ENCODE results near the gene ZEB2. TPM values are rescaled to one million over a fixed set of nuclear protein-coding genes. Genes with fewer than 3 reads are reported as not detected.

ZEB2 gene
- total RNA-seq, 4 donors from 2014 or later: 168 to 344 (median 251) TPM

- no peak for ATAC-seq (ENCODE audit: low FRiP score)
- no peak for TF ChIP-seq CTCF (IDR thresholded peaks at IDR 0.05)
- no peak for DNase-seq (ENCODE audit: low spot score)
Observed at GRCh38 chr2:144419218-144419617, 100.7 kb downstream of the ZEB2 start.

GRCh38 chr2:144415386-144415785 lies 104.5 kb downstream of the ZEB2 start:
- no peak for TF ChIP-seq CTCF (IDR thresholded peaks at IDR 0.05)
- DNase-seq (ENCODE audit: low spot score): no peak
- peak; percentile 34 for ATAC-seq (ENCODE audit: low FRiP score)

DNA sequence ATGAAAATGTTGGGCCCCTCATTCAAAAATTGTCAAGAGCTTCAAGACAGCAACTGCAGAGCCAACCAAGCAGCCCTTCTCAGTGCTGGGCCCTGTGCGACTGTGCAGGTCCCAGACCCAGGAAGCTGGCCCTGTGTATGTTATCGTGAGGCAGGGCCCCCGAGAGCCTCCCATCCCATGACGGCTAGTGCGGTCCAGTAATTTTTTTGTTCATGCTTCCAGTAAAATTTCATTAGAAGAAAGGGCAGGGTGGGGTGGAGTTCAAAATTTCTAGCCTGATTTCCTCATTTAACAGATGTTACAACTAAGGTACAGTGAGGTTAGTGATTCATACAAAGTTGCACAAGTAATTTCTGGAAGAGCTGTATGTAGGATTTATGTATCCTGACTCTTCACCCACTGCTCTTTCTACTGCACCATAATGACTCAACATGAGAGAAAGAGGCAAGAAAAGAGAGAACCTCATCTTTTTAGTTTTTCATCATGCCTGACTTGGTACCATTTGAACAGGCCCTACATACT lies 105.5 kb downstream of the ZEB2 start:
- DNase-seq (ENCODE audit: low spot score): no peak
- TF ChIP-seq CTCF (IDR thresholded peaks at IDR 0.05): no peak
- peak; percentile 91 for ATAC-seq (ENCODE audit: low FRiP score)

DNA sequence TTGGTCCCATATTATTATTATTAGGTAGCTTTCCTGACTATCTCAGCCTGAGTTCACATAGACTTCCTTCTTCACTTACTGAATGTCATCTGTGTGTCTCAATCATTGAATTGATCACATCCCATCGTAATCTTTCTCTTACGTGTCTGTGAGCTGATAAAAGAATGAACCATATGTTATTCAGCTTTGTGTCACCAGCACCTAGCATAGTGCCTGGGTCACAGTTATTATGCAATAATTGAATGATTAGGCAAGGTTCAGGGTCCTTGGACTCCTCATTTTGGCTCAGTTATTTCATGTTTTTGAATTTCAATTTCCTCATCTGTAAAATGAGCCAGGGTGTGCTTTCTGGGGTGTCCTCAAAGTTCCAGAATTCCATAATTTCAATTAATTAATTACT lies 107.2 kb downstream of the ZEB2 start:
- ATAC-seq (ENCODE audit: low FRiP score) (no peak), DNase-seq (ENCODE audit: low spot score) (no peak)
- no peak for TF ChIP-seq CTCF (IDR thresholded peaks at IDR 0.05)

DNA sequence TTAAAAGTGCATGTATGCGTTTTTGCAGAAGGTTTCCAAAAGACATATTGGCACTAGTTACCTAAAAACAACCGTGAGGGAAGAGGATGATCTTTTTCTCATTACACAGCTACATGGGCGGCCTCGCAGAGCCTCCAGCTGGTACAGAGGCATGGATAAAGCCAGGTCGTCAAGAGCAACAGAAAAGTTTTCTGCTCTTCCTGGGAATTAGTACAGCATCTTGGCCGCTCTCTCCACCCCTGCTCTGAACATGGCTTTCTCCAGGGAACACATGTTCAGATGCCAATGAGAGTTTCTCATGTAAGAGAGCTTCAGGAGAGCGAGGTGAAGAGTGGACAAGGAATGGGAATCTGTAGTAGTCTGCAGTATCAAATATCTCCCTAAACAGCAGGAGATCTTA lies 108.4 kb downstream of the ZEB2 start:
- ATAC-seq (ENCODE audit: low FRiP score) (no peak), DNase-seq (ENCODE audit: low spot score) (no peak)
- TF ChIP-seq CTCF (IDR thresholded peaks at IDR 0.05): no peak

DNA sequence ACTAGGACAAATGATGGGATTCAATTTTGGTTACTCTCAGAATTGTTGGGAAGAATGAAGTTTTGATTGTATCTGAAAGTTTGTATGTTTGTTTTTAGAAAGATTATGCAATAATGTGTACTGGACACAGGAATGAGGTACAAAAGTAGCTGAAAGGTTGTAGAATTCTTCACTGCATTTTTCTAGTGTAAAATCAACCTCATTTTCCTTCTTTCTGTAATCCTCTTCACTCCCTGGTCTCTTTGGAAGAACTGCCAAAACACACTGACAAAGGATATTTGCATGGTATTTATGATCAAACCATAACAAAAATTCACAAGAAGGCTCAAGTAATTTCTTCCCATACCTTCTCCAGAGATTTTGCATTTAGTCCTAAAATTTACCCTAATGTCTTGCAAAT lies 110.7 kb downstream of the ZEB2 start:
- DNase-seq (ENCODE audit: low spot score): no peak
- no peak for TF ChIP-seq CTCF (IDR thresholded peaks at IDR 0.05)
- no peak for ATAC-seq (ENCODE audit: low FRiP score)

- no peak for TF ChIP-seq CTCF (IDR thresholded peaks at IDR 0.05)
- DNase-seq (ENCODE audit: low spot score) (no peak), ATAC-seq (ENCODE audit: low FRiP score) (no peak)
Observed at GRCh38 chr2:144407262-144407661, 112.7 kb downstream of the ZEB2 start.

Measured in omental fat pad (tissue), 4 donors.